HG03354 (cell line): ENCODE data around the gene CCR6.

Experiments
- ATAC-seq: cut with Tn5 transposase; IDR thresholded peaks from one replicate; pipeline ENCODE4 v1.9.1; 2021; ENCODE audit warnings: mild to moderate bottlenecking; ENCODE audit not compliant: unreplicated experiment, poor library complexity, severe bottlenecking

The CCR6 gene

DNA sequence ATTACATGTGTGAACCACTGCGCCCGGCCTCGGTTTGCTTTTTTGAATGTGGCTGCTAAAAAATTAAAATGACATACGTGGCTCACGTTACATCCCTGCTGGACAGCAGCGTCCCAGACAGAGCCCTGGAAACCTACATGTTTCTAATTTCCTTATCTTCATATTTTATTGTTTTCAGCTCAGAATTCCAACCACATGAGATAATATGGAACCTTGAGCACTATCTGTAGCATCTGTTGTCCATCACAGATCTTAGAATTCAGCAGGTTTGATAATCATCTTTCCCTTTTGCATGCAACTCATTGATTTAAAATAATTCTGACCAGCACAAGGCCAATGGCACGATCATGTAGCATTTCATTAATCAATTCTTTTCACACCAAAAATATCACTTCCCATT lies 25.9 kb upstream of the CCR6 start:
- no peak for ATAC-seq

DNA sequence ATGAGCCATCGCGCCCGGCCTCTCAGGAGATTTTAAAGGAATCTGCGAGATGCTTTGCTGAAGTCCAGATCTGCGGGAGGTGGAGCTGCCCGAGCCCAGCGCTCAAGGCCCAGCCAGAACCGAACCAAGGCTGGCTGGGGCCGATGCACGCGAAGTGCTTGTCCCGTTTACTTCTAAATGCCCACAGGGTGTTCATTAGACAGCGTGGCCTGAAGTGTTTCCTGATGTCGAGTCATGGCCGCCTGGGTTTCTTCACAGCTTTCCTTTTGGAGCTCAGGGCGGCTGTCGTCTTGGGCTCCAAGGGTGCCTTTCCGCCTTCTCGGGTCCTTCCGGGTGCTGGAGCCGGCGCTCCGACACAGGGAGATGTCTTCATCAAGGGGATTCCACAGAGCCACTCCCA lies 25.1 kb upstream of the CCR6 start:
- ATAC-seq: no peak

DNA sequence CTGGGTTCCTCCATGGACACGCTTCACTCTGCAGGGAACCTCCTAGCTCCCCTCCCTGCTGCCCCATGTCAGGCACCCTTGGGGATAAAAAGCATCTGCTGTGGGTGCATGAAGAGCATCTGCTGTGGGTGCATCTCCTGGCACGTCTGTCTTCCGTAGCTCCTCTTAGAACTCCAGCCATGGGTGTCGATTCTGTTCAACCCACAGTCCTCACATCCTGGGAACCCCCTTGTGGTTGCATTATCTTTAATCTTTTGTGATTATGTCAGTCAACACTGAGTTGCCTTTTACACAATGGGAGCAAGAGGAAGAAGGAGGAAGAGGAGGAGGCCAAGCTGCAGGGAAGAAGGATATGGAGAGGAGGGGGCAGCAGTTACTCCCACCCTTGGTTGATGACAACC lies 24.1 kb upstream of the CCR6 start:
- ATAC-seq: no peak

GRCh38 chr6:167099707-167100106 lies 23.2 kb upstream of the CCR6 start:
- no peak for ATAC-seq

DNA sequence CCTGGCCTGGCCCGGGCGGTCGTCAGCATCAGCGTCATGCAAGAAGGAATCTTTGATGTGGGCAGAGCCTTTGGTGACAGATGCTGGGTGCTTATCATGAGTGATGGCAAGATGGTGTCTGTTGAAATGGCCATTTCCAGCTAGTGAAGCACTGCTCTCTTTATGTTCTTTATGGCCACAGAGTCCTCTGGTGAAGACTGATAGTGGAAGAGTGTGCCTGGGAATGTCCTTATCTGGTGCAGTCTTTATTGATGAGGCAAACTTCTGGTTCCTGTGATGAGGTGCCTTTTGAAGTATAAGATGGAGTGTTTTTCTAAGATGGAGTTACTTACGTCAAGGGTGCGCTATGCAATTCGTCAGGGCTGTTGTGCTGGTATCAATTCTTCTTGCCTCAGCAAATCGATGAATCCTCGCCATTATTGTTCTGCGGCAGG lies 22.6 kb upstream of the CCR6 start:
- ATAC-seq: no peak

- ATAC-seq: no peak
Observed at GRCh38 chr6:167102318-167102717, 20.6 kb upstream of the CCR6 start.

DNA sequence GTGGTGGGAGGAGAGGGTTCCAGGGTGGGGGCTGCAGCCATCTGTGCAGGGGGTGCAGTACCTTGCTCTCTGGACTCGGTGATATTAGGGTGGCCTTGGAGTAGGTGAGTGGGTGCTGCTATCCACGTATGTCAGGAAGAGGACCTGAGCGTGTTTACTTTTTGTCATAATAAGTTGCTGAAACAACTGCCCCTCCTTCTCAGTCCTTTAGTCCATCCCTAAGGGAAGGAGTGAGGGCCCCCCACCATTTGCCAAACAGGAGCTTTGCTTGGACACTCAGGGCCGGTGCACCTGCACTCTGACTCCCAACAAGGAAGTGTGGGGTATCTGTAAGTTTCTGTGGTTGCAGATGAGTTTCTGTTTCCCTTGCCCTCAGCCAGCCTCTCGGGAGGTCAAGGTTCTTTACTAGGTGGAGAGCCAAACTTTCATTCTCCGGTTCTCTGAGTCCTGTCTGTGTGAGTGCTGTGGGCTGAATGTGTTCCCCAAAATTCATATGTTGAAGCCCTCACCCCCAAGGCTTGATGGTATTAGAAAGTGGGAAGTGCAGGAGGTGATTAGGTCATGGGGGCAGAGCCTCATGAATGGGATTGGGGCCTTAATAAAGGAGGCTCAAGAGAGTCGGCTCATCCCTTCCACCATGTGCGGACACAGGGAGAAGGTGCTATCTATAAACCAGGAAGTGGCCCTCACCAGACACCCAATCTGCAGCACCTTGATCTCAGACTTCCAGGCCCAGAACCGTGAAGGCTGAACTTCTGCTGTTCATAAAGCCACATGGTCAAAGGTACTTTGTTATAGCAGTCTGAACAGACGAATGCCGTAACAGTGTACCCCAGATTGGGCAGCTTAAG lies 19.6 kb upstream of the CCR6 start:
- ATAC-seq: peak; percentile 97

- no peak for ATAC-seq
Observed at GRCh38 chr6:167104388-167104787, 18.5 kb upstream of the CCR6 start.

DNA sequence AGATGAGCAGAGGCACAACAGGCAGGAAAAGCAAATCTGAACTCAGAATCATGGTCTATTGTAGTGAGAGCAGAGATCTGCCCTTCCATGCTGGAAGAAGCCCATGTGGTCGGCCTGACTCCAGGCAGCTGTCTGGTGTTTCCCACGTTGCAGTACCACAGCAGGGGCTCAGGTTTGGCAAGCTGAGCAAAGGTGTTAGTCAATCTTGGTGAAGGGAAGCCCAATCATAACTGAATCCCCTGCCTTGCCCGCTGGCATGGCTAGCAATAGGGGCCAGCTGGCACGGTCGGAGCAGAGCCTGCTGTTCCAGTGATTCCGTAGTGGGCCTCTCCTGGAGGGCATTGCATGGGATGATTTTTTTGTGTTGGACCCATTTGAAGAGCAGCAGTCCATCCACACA lies 17.8 kb upstream of the CCR6 start:
- no peak for ATAC-seq

DNA sequence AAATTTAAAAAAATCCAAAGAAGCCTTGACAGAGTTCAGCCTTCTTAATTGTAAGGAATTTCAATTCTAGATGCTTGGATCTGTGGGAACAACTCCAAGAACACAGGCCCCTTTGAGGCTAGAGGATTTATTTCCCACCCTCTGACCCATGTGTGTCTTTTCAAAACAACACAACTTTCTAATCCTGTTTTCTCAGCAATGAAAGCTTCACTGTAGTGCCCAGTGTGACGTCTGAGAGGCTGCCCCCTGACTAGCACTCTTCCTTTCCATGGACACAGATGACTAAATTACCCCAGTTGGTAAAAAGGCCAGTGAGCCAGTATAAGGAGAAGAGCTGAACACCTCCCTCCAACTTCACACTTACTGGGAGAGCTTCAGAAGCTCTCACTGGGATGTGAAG lies 16.5 kb upstream of the CCR6 start:
- no peak for ATAC-seq

DNA sequence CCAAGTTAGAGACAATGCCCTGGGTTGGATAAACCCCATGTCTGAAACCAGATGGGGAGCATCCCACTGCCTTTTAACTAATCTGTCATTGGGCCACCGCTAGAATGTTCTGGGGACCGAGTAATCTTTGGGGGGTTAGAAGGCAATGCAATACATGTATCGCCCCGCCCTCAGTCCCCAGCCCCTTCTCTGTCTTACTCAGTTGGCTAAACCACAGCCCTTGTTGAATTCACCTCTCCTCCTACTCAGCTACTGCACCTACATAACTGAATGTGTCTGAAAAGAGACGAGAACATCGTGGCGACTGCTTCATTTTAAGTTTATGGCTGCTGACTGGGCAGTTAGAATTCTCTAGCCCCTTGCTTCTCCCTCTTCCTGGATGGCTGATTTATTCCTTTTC lies 15.1 kb upstream of the CCR6 start:
- ATAC-seq: no peak

DNA sequence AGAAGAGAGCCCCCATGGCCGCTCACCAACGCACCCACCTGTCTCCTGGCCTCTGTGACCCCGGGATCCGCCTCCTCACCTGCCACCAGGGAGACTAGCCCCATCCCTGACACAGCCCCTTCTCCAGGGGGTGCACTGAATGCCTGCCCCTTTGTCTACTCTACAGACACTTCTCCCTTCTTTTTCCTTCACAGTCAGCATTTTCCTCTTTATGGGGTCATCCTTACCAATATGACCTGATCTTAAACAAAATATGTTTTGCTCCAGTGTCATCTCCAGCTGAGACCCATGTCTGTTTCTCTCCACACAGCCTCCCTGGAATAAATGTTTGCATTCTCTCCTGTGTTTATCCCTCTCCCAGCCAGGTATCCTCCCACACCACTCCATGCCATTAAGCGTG lies 14.6 kb upstream of the CCR6 start:
- no peak for ATAC-seq

- ATAC-seq: no peak
Observed at GRCh38 chr6:167109651-167110050, 13.2 kb upstream of the CCR6 start.

DNA sequence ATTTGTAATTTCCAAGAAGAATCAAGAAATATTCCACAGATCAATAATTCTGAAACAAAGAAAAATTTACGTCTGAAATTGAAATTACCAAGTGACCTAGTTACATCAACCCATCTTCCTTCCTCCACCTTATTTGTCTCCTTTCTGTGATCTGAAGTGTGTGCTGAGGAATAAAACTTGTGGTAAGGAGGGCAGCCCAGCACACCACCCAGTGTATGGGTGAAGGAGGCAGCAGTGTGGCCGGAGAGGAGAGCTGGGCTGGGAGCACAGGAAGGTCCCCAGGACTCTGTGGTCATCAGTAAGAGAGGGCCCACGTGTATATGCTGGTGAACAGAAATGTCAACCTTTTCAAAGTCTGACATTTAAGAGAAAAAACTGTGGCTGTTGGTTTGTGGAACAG lies 11.3 kb upstream of the CCR6 start:
- no peak for ATAC-seq

DNA sequence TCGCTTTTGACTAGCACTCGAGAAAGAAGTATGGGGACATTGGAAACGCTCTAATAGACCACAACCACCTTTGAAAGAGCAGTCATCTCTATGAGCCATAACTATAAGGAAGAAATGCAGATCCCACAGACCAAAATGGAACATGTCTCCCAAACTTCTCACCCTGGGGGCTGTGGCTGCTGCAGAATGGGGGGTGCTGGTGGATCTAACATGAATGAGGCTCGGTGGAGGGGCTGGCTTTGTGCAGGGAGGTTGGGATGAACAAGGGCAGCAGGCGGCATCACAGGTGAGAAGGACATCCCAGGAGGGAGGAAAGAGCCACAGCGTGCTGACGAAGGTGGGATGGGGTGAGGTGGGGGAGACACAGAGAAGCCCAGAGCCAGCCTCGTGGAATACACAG lies 10.5 kb upstream of the CCR6 start:
- no peak for ATAC-seq

DNA sequence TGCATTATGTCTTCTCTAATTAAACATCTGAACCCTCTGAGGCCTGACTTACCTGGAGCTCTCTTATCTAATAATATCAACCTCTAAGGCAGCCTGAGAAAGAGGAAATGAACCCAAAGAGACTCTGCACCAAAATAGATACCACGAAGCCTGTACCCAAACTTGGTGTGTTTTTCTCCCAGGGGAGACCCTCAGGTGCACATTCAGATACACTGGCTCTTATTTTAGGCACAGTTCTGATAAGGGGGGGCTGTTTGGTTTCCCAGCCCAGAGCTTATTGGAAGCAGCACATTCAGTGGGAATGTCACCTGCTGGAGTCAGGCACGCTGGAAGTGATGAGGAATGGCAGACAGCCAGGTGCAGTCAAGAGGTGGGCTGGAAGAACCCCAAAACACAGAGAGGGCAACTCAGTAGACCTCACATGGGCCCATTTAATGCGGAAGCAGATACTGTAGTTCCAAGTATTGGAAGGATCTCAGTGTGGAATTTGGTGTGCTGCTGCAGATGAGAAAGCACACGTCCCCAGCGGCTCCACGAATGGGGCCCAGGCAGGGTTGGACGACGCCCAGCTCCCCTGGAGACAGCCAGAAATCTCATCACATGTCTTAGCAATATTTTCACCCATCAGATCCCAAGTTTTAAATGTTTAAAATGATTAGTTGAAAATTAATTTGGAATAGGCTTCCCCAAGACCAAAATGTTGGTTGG lies 9.7 kb upstream of the CCR6 start:
- peak; percentile 64 for ATAC-seq

GRCh38 chr6:167113935-167114910 lies 8.7 kb upstream of the CCR6 start:
- peak; percentile 89 for ATAC-seq

- ATAC-seq: no peak
Observed at GRCh38 chr6:167115054-167115453, 7.8 kb upstream of the CCR6 start.

DNA sequence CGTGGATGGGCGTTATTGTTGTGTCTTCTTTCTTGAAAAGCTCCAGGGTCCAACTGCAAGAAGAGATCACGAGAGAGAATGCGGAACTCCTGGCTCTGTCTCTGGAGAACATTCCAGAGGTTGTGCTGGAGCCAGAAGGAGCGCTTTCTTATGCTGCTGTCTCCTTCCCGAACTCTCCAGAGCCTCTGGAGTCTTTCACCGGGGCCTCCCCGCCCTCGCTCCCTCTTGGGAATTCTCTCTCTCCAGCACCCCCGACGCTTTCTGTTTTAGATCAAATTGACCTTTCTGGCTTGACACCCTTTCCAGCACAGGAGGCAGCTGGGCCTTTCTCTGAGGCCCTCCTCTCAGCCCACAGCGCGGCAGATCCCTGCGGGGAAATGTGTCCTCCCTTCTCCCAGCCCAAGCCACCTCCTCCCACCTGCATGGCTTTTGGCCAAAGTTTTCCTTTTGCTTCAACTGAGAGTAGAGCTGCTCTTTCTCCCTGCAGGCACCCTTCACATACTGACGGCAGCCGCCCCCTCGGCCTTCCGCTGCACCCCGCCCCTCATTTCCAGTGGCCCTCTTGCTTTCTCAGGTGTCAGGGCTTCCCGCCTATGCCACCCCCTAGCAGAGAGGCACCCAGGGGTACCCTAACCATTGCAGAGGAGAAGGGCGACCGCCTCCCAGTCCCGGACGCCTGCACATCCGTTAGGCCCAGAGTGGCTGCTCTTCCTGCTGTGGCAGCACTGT lies 6.6 kb upstream of the CCR6 start:
- ATAC-seq: no peak

GRCh38 chr6:167116838-167117228 lies 6.1 kb upstream of the CCR6 start:
- no peak for ATAC-seq
